ENCODE results near the gene KCNG3. TPM values are rescaled to one million over a fixed set of nuclear protein-coding genes. Genes with fewer than 3 reads are reported as not detected.
A peak's percentile ranks its signal among the peaks of the same experiment; 100 is the strongest.

Gene KCNG3
- total RNA-seq, 1 experiment from 2014 or later: 4.3 TPM

- no peak overlapping the region for H3K27ac ChIP-seq (ENCODE audit: low read length)
- ChIA-PET CTCF (interaction anchor here (0.7 to 1.1 kb wide), 2 partner anchors 198 to 206 kb away, joined by 3 to 5 read pairs; no protein-coding TSS in a partner anchor), POLR2A (no interaction called here)
- no peaks in the 10 kb centered on the region for H3K9me3 ChIP-seq (ENCODE audit: control insufficient read depth, insufficient read depth, low read depth, low read length)
- H3K4me3 ChIP-seq (ENCODE audit: low read depth in 2 of 2, low read length in 2 of 2): no peak overlapping the region
- no peaks in the 10 kb centered on the region for H3K27me3 ChIP-seq (ENCODE audit: control insufficient read depth, insufficient read depth, low read length)
- in situ Hi-C loops (cut with HindIII; ENCODE audit: low pct_unique_long_range_greater_than_20kb, low sequenced_read_pairs): no loop called here
- DNase-seq (ENCODE audit: low read depth, low spot score) (no peak), ATAC-seq (peak; percentile 72; the same call in 1 of the 2 replicates)
- no peaks in the 10 kb centered on the region for H3K4me1 ChIP-seq (ENCODE audit: control insufficient read depth, insufficient read depth, low read length)
- intact Hi-C loops (cut with micrococcal nuclease; ENCODE audit: unreplicated experiment): no loop called here
- H3K36me3 ChIP-seq (ENCODE audit: control insufficient read depth, insufficient read depth, low read length): no peaks in the 10 kb centered on the region
- BruUV-seq (replicated peaks): no TSS peak
- TF ChIP-seq, protein P1, sequence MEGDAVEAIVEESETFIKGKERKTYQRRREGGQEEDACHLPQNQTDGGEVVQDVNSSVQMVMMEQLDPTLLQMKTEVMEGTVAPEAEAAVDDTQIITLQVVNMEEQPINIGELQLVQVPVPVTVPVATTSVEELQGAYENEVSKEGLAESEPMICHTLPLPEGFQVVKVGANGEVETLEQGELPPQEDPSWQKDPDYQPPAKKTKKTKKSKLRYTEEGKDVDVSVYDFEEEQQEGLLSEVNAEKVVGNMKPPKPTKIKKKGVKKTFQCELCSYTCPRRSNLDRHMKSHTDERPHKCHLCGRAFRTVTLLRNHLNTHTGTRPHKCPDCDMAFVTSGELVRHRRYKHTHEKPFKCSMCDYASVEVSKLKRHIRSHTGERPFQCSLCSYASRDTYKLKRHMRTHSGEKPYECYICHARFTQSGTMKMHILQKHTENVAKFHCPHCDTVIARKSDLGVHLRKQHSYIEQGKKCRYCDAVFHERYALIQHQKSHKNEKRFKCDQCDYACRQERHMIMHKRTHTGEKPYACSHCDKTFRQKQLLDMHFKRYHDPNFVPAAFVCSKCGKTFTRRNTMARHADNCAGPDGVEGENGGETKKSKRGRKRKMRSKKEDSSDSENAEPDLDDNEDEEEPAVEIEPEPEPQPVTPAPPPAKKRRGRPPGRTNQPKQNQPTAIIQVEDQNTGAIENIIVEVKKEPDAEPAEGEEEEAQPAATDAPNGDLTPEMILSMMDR (IDR thresholded peaks at IDR 0.05): no peak
- TF ChIP-seq REST (IDR thresholded peaks at IDR 0.05; ENCODE audit: insufficient read depth in 1 of 2, low read depth in 2 of 2, low read length in 1 of 2) (no peak), TCF7L2 (IDR thresholded peaks at IDR 0.05; ENCODE audit: low read depth, low read length) (no peak), SIN3A (IDR thresholded peaks at IDR 0.05; ENCODE audit: borderline replicate concordance, insufficient read depth, low read depth, low read length) (no peak), POLR2AphosphoS5 (IDR thresholded peaks at IDR 0.05; ENCODE audit: low read depth, low read length) (no peak)
These were observed 36.8 kb downstream of the KCNG3 start for GRCh38 chr2:42457011-42457410.

GRCh38 chr2:42456126-42456839 lies 37.5 kb downstream of the KCNG3 start:
- ATAC-seq: no peak
- no peaks in the 10 kb centered on the region for H3K36me3 ChIP-seq (ENCODE audit: control insufficient read depth, insufficient read depth, low read length)
- H3K4me3 ChIP-seq (ENCODE audit: low read depth in 2 of 2, low read length in 2 of 2): no peak overlapping the region
- no peak for TF ChIP-seq TCF7L2 (IDR thresholded peaks at IDR 0.05; ENCODE audit: low read depth, low read length)
- TF ChIP-seq, protein P1 (IDR thresholded peaks at IDR 0.05): no peak
- TF ChIP-seq POLR2AphosphoS5 (IDR thresholded peaks at IDR 0.05; ENCODE audit: low read depth, low read length): no peak
- TF ChIP-seq SIN3A (IDR thresholded peaks at IDR 0.05; ENCODE audit: borderline replicate concordance, insufficient read depth, low read depth, low read length): no peak
- no peak for TF ChIP-seq REST (IDR thresholded peaks at IDR 0.05; ENCODE audit: insufficient read depth in 1 of 2, low read depth in 2 of 2, low read length in 1 of 2)
- no peak overlapping the region for H3K27ac ChIP-seq (ENCODE audit: low read length)
- ChIA-PET CTCF (no interaction called here), POLR2A (no interaction called here)
- no peaks in the 10 kb centered on the region for H3K9me3 ChIP-seq (ENCODE audit: control insufficient read depth, insufficient read depth, low read depth, low read length)
- in situ Hi-C loops (cut with HindIII; ENCODE audit: low pct_unique_long_range_greater_than_20kb, low sequenced_read_pairs) (no loop called here), intact Hi-C loops (cut with micrococcal nuclease; ENCODE audit: unreplicated experiment) (no loop called here)
- no TSS peak for BruUV-seq (replicated peaks)
- no peaks in the 10 kb centered on the region for H3K4me1 ChIP-seq (ENCODE audit: control insufficient read depth, insufficient read depth, low read length)
- H3K27me3 ChIP-seq (ENCODE audit: control insufficient read depth, insufficient read depth, low read length): no peaks in the 10 kb centered on the region
- no peak for DNase-seq (ENCODE audit: low read depth, low spot score)
